Astrocyte of the cerebellum (primary cell): Measurements from ENCODE around the gene KRT1.

Experiments used
- DNase-seq: peaks from one replicate; pipeline ENCODE4 v3.0.0-alpha.2; 2011; ENCODE audit warnings: low read depth
- H3K4me3 ChIP-seq: 2 replicates; pipeline ENCODE4 v1.5.1; 2011; ENCODE audit warnings: mild to moderate bottlenecking, low read depth, low read length, moderate library complexity
- in situ Hi-C: cut with HindIII; loops from 2 replicates; pipeline ENCODE4 v1.10.0; 2017; ENCODE audit warnings: low sequenced_read_pairs
- TF ChIP-seq, protein P1 (sequence below): IDR thresholded peaks from 2 replicates; pipeline ENCODE4 v1.5.1; 2012; ENCODE audit warnings: low read length, low read depth, moderate library complexity, mild to moderate bottlenecking; ENCODE audit errors: missing control alignments

Gene KRT1

DNA sequence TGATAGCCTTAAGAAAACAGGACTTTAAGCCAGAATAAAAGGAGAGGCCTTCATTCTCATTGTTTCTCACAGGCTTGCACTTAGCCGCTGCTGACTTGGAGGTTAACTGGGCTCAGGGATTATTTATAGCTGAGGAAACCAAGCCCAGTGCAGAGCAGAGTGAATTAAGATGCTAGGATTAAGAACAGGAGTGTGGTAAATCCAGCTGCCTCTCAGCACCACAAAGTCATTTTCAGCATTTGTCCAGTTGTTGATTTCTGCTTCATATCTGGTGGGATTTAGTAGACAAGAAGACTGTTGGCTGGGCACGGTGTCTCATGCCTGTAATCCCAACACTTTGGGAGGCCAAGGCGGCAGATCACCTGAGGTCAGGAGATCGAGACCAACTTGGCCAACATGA is 47.6 kb downstream of the KRT1 start:
- no peak overlapping the region for H3K4me3 ChIP-seq
- TF ChIP-seq, protein P1, sequence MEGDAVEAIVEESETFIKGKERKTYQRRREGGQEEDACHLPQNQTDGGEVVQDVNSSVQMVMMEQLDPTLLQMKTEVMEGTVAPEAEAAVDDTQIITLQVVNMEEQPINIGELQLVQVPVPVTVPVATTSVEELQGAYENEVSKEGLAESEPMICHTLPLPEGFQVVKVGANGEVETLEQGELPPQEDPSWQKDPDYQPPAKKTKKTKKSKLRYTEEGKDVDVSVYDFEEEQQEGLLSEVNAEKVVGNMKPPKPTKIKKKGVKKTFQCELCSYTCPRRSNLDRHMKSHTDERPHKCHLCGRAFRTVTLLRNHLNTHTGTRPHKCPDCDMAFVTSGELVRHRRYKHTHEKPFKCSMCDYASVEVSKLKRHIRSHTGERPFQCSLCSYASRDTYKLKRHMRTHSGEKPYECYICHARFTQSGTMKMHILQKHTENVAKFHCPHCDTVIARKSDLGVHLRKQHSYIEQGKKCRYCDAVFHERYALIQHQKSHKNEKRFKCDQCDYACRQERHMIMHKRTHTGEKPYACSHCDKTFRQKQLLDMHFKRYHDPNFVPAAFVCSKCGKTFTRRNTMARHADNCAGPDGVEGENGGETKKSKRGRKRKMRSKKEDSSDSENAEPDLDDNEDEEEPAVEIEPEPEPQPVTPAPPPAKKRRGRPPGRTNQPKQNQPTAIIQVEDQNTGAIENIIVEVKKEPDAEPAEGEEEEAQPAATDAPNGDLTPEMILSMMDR, result no peak
- DNase-seq, result no peak
- in situ Hi-C loops, result loop anchor here (5.0 kb wide), 1 partner anchor 35 kb away; no protein-coding TSS in a partner anchor

DNA sequence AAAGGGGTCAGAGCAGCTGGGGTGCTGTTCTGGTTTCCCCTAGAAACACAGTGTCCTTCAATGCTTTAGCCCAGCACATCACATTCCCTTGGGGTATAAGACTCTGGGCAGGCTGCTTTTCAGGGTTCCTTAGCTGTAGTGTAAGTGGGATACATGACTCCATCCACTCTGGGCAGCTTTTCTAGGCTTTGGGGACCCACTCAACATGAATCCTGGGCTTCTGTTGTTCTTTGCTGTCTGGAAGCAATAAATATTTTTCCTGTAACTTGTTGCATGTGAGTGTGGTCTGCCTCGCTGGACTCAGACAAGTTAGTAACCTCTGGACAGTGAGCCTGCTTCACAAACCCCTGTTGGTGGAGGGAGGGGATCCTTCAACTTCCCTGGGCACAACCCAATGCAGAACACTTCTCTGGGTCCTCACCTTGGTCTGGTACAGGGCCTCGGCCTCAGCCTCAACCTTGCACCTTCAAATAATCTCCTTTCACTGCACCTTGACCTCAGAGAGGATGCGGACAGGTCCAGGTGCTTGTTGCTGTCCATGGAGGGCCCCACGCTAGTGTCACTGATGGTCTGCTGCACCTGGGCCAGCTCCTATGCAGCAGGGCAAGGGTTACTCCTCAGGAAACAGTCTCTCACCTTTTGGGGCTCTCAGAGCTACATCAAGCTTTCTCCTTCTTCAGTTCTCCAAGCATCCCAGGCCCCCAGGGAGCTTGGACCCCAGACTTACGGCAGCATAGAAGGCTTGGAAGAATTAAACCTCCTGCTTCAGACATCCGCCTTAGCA is 48.3 kb downstream of the KRT1 start:
- H3K4me3 ChIP-seq, result no peak overlapping the region
- in situ Hi-C loops, result loop anchor here (5.0 kb wide), 1 partner anchor 35 kb away; no protein-coding TSS in a partner anchor
- DNase-seq, result no peak
- TF ChIP-seq, protein P1, result no peak

DNA sequence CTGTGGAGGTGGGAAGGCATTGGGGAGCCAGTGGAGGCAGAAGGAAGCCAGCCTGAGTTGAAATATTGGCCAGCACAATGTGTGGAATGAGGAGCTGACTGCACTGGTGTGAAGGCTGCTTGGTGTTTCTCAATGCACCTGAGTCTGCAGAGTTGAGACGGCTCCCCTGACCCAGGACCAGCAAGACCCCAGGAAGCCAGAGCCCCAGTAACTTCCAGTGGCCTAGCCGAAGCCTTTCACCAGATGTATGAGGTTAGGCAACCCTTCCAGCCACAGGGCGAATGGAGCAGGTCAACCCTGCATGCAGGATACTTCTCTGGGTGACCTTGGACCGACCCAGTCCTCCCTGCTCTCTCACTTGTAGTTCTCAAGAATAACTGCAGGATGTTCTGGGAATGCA is 48.9 kb downstream of the KRT1 start:
- DNase-seq, result no peak
- in situ Hi-C loops, result loop anchor here (5.0 kb wide), 1 partner anchor 36 kb away; no protein-coding TSS in a partner anchor
- no peak overlapping the region for H3K4me3 ChIP-seq
- TF ChIP-seq, protein P1, result no peak

DNA sequence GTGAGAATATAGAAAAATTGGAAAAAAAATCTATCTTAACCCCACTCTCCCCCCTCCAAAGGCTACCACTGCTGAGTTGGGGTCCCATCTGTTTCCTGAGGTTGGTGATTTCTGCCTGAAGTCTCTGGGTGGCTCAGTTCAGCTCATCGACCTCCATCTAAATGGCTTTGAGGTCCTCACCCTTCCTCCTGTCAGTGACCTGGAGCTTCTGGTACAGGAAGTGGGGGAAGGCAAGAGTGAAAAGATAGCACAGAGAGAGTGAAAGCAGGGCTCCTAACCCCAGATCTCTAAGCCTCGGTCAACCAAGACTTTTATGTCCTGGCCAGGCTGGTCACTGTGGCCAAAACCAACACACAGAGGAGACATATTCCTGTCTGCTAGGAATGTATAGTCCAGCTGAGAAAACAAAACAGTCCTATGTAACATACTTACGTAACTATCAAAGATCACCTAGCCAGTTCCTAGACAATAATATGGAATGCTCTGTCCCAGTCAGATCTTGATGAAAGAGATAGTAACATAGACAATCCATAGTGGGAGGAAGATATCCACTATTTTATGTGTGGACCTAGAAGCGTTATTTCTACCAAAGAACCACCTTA is 49.5 kb downstream of the KRT1 start:
- DNase-seq, result no peak
- in situ Hi-C loops, result loop anchor here (5.0 kb wide), 1 partner anchor 37 kb away; no protein-coding TSS in a partner anchor
- no peak overlapping the region for H3K4me3 ChIP-seq
- TF ChIP-seq, protein P1, result no peak

DNA sequence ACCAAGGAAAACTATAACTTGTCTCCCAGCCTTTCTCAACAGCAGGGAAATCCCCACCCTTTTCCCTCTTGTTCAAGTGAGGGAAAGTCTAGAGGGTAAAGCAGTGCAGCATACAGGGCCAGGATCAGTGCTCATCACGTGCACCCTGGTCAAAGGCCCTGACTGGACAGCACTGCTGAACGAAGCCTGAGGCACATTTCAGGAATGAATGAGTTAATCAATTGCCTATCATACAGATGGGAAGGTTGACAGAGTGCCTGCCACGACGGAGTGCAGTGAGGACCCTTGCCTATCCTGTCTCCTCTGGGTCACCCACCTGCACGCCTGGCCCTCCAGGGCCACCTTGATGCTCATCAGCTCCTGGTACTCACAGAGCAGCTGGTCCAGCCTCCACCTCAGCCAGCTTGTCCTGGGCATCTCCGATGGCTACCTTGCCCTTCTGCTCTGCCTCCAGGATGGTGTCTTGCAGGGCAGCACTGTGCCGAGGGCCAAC is 50.2 kb downstream of the KRT1 start:
- no peak for DNase-seq

More for the DNA sequence above, 50.2 kb downstream of the KRT1 start:
- H3K4me3 ChIP-seq, result no peak overlapping the region
- TF ChIP-seq, protein P1, result no peak
- in situ Hi-C loops, result loop anchor here (5.0 kb wide), 1 partner anchor 37 kb away; no protein-coding TSS in a partner anchor
